GM12878 (cell line): ENCODE measurements around the gene LMO3. TPM values are rescaled to one million over a fixed set of nuclear protein-coding genes. Genes with fewer than 3 reads are reported as not detected.

Source experiments
- ATAC-seq: fragments of 200-7000 bp; cut with Tn5 transposase; 3 replicates; pipeline ENCODE4 v1.9.1; 2020; ENCODE audit warnings: mild to moderate bottlenecking, moderate library complexity
- BruUV-seq: library from RNA; stranded (reverse); fragments of 400-500 nt; replicated peaks from 2 replicates; lab custom pipeline; 2021; lab: Mats Ljungman, UMichigan
- CTCF ChIA-PET: fragments of 300-600 bp; sonication (Branson Sonifier 250); formaldehyde crosslinking; extraction: SDS; loops from one replicate; lab custom pipeline; 2021; ENCODE audit warnings: inconsistent platforms; lab: Yijun Ruan, JAX
- POLR2A ChIA-PET: fragments of 350-600 bp; formaldehyde crosslinking; extraction: SDS; loops from one replicate; lab custom pipeline; 2021; ENCODE audit warnings: inconsistent platforms; lab: Charles Lee
- RAD21 ChIA-PET: fragments of 300-600 bp; sonication (Branson Sonifier 250); formaldehyde crosslinking; loops from one replicate; lab custom pipeline; 2023; ENCODE audit warnings: antibody characterized with exemption; ENCODE audit not compliant: unreplicated experiment; lab: Charles Lee
- SMC1A ChIA-PET: fragments of 300-600 bp; sonication (Branson Sonifier 250); formaldehyde crosslinking; loops from one replicate; lab custom pipeline; 2023; ENCODE audit not compliant: unreplicated experiment, uncharacterized antibody; lab: Charles Lee
- DNase-seq: peaks from one replicate; pipeline ENCODE4 v3.0.0-alpha.2; 2011; ENCODE audit warnings: low read depth, low spot score
- FAIRE-seq: peaks from 3 replicates; lab custom pipeline; 2011; peaks lifted over from hg19 to GRCh38; lab: Jason Lieb, UNC
- H2AFZ ChIP-seq: 2 replicates; pipeline ENCODE4 v1.6.0; 2011; ENCODE audit warnings: low read depth, low read length, control low read depth; ENCODE audit not compliant: control insufficient read depth
- H3K27ac ChIP-seq: 2 replicates; pipeline ENCODE4 v1.5.1; 2011; ENCODE audit warnings: control low read depth; ENCODE audit not compliant: control insufficient read depth, insufficient read depth
- H3K27me3 ChIP-seq, 2 experiments: replicated peaks in 1 of 2; 2 replicates each; pipeline versions ENCODE4 v1.6.0 to v1.6.1; 2011; ENCODE audit warnings: low read length in 1 of 2; ENCODE audit not compliant: control insufficient read depth in 2 of 2, insufficient read depth in 2 of 2
- H3K36me3 ChIP-seq, 2 experiments: 2 replicates each; pipeline ENCODE4 v1.5.1; 2011; ENCODE audit warnings: low read length in 1 of 2; ENCODE audit not compliant: control insufficient read depth in 2 of 2, insufficient read depth in 2 of 2
- H3K4me1 ChIP-seq: 2 replicates; pipeline ENCODE4 v1.6.1; 2011; ENCODE audit warnings: mild to moderate bottlenecking, low read length, moderate library complexity, mixed read lengths; ENCODE audit not compliant: control insufficient read depth, insufficient read depth
- H3K4me2 ChIP-seq: 2 replicates; pipeline ENCODE4 v1.6.0; 2011; ENCODE audit warnings: control low read depth; ENCODE audit not compliant: control insufficient read depth, insufficient read depth
- H3K4me3 ChIP-seq: fragments of 200-600 bp; sonication (generic); 2 replicates; pipeline ENCODE4 v1.5.1; 2016
- H3K79me2 ChIP-seq: 2 replicates; pipeline ENCODE4 v1.6.0; 2011; ENCODE audit warnings: low read length; ENCODE audit not compliant: control insufficient read depth, insufficient read depth
- H3K9ac ChIP-seq: 2 replicates; pipeline ENCODE4 v1.8.0; 2011; ENCODE audit warnings: low read length, control low read depth, mixed read lengths; ENCODE audit not compliant: control insufficient read depth, insufficient read depth
- H3K9me3 ChIP-seq: replicated peaks from 3 replicates; pipeline ENCODE4 v1.5.1; 2011; ENCODE audit warnings: mild to moderate bottlenecking, low read length; ENCODE audit not compliant: control insufficient read depth, insufficient read depth
- H4K20me1 ChIP-seq: 2 replicates; pipeline ENCODE4 v1.6.0; 2011; ENCODE audit not compliant: control insufficient read depth, insufficient read depth
- ATF7 ChIP-seq: fragments of 450-650 bp; IDR thresholded peaks from 2 replicates; pipeline ENCODE4 v1.6.1; 2016; ENCODE audit warnings: low read depth, mild to moderate bottlenecking
- BHLHE40 ChIP-seq, 2 experiments: fragments of 450-650 bp in 1 of 2; IDR thresholded peaks; 2 replicates each; pipeline ENCODE4 v1.6.1; 2011 to 2017; ENCODE audit warnings: low read depth in 2 of 2, borderline replicate concordance in 1 of 2, improper control_type of control experiment in 1 of 2, low read length in 1 of 2, mild to moderate bottlenecking in 1 of 2
- KDM1A ChIP-seq: fragments of 200-600 bp; sonication (generic); IDR thresholded peaks from 2 replicates; pipeline ENCODE4 v1.6.1; 2016; ENCODE audit warnings: borderline replicate concordance
- MEF2B ChIP-seq: fragments of 450-650 bp; IDR thresholded peaks from 2 replicates; pipeline ENCODE4 v1.6.1; 2018; ENCODE audit warnings: mild to moderate bottlenecking, moderate library complexity; ENCODE audit not compliant: partially characterized antibody, poor library complexity, severe bottlenecking
- NR2C1 ChIP-seq: fragments of 450-650 bp; IDR thresholded peaks from 2 replicates; pipeline ENCODE4 v1.6.1; 2017; ENCODE audit warnings: antibody characterized with exemption, mild to moderate bottlenecking, moderate library complexity
- PML ChIP-seq: IDR thresholded peaks from 2 replicates; pipeline ENCODE4 v1.6.1; 2012; ENCODE audit warnings: low read length, inconsistent platforms
- WGBS: methylation state at CpG from one replicate; pipeline ENCODE4 v1.1.6; 2016; ENCODE audit warnings: low lambda C conversion rate; ENCODE audit not compliant: insufficient replicate concordance, insufficient coverage; ENCODE audit errors: missing lambda C conversion rate; 5-methylcytosine and 5-hydroxymethylcytosine counted together
- in situ Hi-C: fragments of 300-500 bp; cut with MboI; formaldehyde crosslinking; loops from 9 replicates; pipeline ENCODE4 v1.14.3; 2018; ENCODE audit warnings: mixed read lengths
- intact Hi-C: fragments of 100-400 bp; cut with micrococcal nuclease; formaldehyde crosslinking; loops from one replicate; pipeline ENCODE4 v1.14.2; 2022; ENCODE audit not compliant: unreplicated experiment
- polyA plus RNA-seq, 11 experiments: library from polyadenylated mRNA; depleted of rRNA in 4 of 11; unstranded in 6 of 11; stranded (reverse) in 5 of 11; fragments of >200 nt; fragmentation: Nextera tagmentation in 4 of 11; fragmentation: Illumina TruSeq in 1 of 11; extraction: Ambion mirVana in 4 of 11; extraction: Trizol in 1 of 11; gene quantifications; 1 replicate in 1 of 11; 2 replicates in 10 of 11; pipeline versions ENCODE4 v1.2.1 to v1.2.3, GENCODE V29; 2011 to 2016; ENCODE audit warnings: inconsistent platforms in 2 of 11, missing spikeins in 2 of 11, low read depth in 1 of 11
- total RNA-seq, 4 experiments: library from RNA; depleted of rRNA in 3 of 4; stranded (reverse); fragments of >200 nt in 3 of 4; fragmentation: Illumina TruSeq in 1 of 4; extraction: Trizol in 1 of 4; gene quantifications; 2 replicates each; pipeline versions ENCODE4 v1.2.1 to v1.2.3, GENCODE V29; 2013 to 2021

Gene LMO3
- total and polyA plus RNA-seq, 10 of the 15 experiments (the other 5 are each of a cell fraction or from before 2014, with no cell fraction given): 1.6 to 13.5 (median 1.9) TPM

DNA sequence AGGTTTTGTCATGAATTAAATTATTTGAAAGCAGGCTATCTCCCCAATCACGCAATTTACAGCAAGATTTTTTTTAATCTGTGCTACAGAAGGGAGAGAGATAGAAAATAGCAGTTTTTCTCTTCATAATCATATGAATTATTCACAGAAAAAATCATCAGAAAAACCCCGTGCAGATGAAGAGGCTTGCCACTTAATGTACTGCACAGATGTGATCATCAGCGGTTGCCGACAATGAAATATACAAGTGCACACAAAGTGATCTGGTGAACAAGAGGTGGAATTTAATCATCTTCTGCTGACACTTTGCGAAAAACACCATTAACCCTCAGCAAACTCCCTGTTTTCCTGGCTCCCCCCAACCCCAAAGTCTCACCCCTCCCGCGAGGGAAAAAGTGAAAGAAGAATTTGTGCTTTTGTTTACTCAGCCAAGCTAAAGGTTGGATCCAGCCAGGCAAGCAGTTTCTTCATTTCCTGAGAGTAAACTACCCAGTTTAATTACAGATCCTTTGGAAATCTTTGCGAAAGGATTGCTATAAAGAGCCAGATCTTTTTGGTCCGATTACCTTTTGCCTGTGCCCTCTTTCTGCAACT, 3.1 kb upstream of the LMO3 start:
- WGBS: 34% methylated on average over 9 of the region's 9 CpGs
- TF ChIP-seq NR2C1: no peak
- Histone ChIP-seq H3K79me2 (no peaks in the 10 kb centered on the region), H4K20me1 (no peaks in the 10 kb centered on the region), H3K36me3 (no peaks in the 10 kb centered on the region), H3K27ac (no peak overlapping the region), H3K27me3 (peaks cover 0 to 2% of the 10 kb centered on the region in 2 experiments; a peak in 2 of 4 replicates), H3K4me3 (peak overlapping the region; percentile 28; the same call in 1 of the 2 replicates), H3K9me3 (no peaks in the 10 kb centered on the region), H3K4me2 (peak overlapping the region; percentile 30; the same call in 1 of the 2 replicates), H3K9ac (no peak overlapping the region), H3K4me1 (peaks cover 4% of the 10 kb centered on the region; the same call in 1 of the 2 replicates), H2AFZ (no peak overlapping the region)
- SMC1A ChIA-PET: interaction anchor here (0.9 to 10.4 kb wide), 8 partner anchors 9 to 249 kb away, joined by 3 to 121 read pairs (median 12); no protein-coding TSS in a partner anchor
- DNase-seq (no peak), ATAC-seq (no peak), FAIRE-seq (no peak)
- CTCF ChIA-PET: interaction anchor here (1.1 to 2.1 kb wide), 4 partner anchors 11 to 223 kb away, joined by 3 to 7 read pairs (median 4); no protein-coding TSS in a partner anchor
- RAD21 ChIA-PET: interaction anchor here (0.7 to 5.4 kb wide), 5 partner anchors 8 to 225 kb away, joined by 3 to 29 read pairs (median 14); no protein-coding TSS in a partner anchor
- POLR2A ChIA-PET: interaction anchor here (0.7 to 1.4 kb wide), 4 partner anchors 8 to 248 kb away, joined by 3 to 5 read pairs (median 4); no protein-coding TSS in a partner anchor
- BruUV-seq: no TSS peak
- in situ Hi-C loops: no loop called here
- intact Hi-C loops: no loop called here

GRCh38 chr12:16607906-16608775, 2.2 kb upstream of the LMO3 start:
- Histone ChIP-seq H4K20me1 (no peaks in the 10 kb centered on the region), H3K27ac (no peak overlapping the region), H3K27me3 (peaks cover 0 to 2% of the 10 kb centered on the region in 2 experiments; a peak in 2 of 4 replicates), H3K4me2 (no peak overlapping the region), H3K9ac (no peak overlapping the region), H3K9me3 (no peaks in the 10 kb centered on the region), H3K4me3 (no peak overlapping the region), H3K4me1 (peaks cover 4% of the 10 kb centered on the region; the same call in 1 of the 2 replicates), H3K79me2 (no peaks in the 10 kb centered on the region), H2AFZ (no peak overlapping the region), H3K36me3 (no peaks in the 10 kb centered on the region)
- WGBS: 43% methylated on average over 9 of the region's 11 CpGs
- intact Hi-C loops (no loop called here), in situ Hi-C loops (no loop called here)
- ChIA-PET SMC1A (interaction anchor here (0.8 to 10.4 kb wide), 18 partner anchors 8 to 380 kb away, joined by 3 to 121 read pairs (median 4); no protein-coding TSS in a partner anchor), CTCF (interaction anchor here (0.9 to 2.1 kb wide), 8 partner anchors 11 to 249 kb away, joined by 3 to 7 read pairs (median 4); no protein-coding TSS in a partner anchor), POLR2A (interaction anchor here (0.6 to 0.7 kb wide), 3 partner anchors 8 to 103 kb away, joined by 3 to 4 read pairs (median 3); no protein-coding TSS in a partner anchor), RAD21 (interaction anchor here (0.7 to 5.4 kb wide), 10 partner anchors 7 to 228 kb away, joined by 3 to 29 read pairs (median 4); no protein-coding TSS in a partner anchor)
- BruUV-seq: no TSS peak
- no peak for FAIRE-seq
- TF ChIP-seq MEF2B (no peak), BHLHE40 (IDR thresholded peaks at IDR 0.05; ENCODE audit: borderline replicate concordance in 1 of 2, low read depth in 2 of 2, low read length in 1 of 2) (peak in 1 of 2 experiments; percentile 32; a peak in 1 of 4 replicates), KDM1A (no peak), ATF7 (peak; percentile 19; the same call in 1 of the 2 replicates), PML (no peak)
- no peak for DNase-seq
- no peak for ATAC-seq
